Liver (tissue), 3 donors: Measurements from ENCODE around the gene KCNN3.

Experiments used
- CTCF ChIP-seq: fragments of 150-350 bp; IDR thresholded peaks from 2 replicates; pipeline ENCODE4 v1.5.1; 2017; ENCODE audit warnings: improper control_type of control experiment, low read depth, low read length; ENCODE audit not compliant: missing input control
- JUND ChIP-seq, 2 donors: IDR thresholded peaks; 2 replicates each; pipeline ENCODE4 v1.6.1; 2016; ENCODE audit warnings: antibody characterized with exemption in 2 of 2
- MAX ChIP-seq: IDR thresholded peaks from 2 replicates; pipeline ENCODE4 v1.6.1; 2016; ENCODE audit warnings: antibody characterized with exemption
- NR2F2 ChIP-seq: IDR thresholded peaks from 2 replicates; pipeline ENCODE4 v1.6.1; 2016; ENCODE audit warnings: antibody characterized with exemption
- RAD21 ChIP-seq, 2 donors: IDR thresholded peaks; 2 replicates each; pipeline ENCODE4 v1.6.1; 2016; ENCODE audit warnings: antibody characterized with exemption in 2 of 2, mild to moderate bottlenecking in 2 of 2
- REST ChIP-seq: IDR thresholded peaks from 2 replicates; pipeline ENCODE4 v1.6.1; 2016; ENCODE audit warnings: antibody characterized with exemption, mild to moderate bottlenecking
- RXRA ChIP-seq, 2 donors: IDR thresholded peaks; 2 replicates each; pipeline ENCODE4 v1.6.1; 2017 to 2018; ENCODE audit warnings: antibody characterized with exemption in 2 of 2, mild to moderate bottlenecking in 1 of 2
- SP1 ChIP-seq: IDR thresholded peaks from 2 replicates; pipeline ENCODE4 v1.6.1; 2018; ENCODE audit warnings: antibody characterized with exemption, mild to moderate bottlenecking
- TAF1 ChIP-seq: conservative IDR thresholded peaks from 2 replicates; pipeline ENCODE4 v1.6.1; 2016; ENCODE audit warnings: antibody characterized with exemption, mild to moderate bottlenecking
- donor health status: healthy.
- donor health status: healthy.

- no peak for TF ChIP-seq CTCF
- TF ChIP-seq RXRA (IDR thresholded peaks at IDR 0.05) = no peak
- TF ChIP-seq MAX = no peak
- no peak for TF ChIP-seq TAF1
- TF ChIP-seq REST = no peak
- no peak for TF ChIP-seq SP1
- no peak for TF ChIP-seq RAD21 (IDR thresholded peaks at IDR 0.05)
- no peak for TF ChIP-seq NR2F2
- TF ChIP-seq JUND (IDR thresholded peaks at IDR 0.05) = no peak
Measured at GRCh38 chr1:154870734-154871133, 653 bp upstream of the KCNN3 start.
